ENCODE measurements around the gene VNN1.

The VNN1 gene

GRCh38 chr6:132741281-132741680 is 27.4 kb upstream of the VNN1 start:
- TF ChIP-seq CTCF (IDR thresholded peaks at IDR 0.05; ENCODE audit: borderline replicate concordance, control extremely low read depth, extremely low read depth, insufficient read depth, missing control alignments): no peak
- in situ Hi-C loops (cut with MboI; ENCODE audit: low sequenced_read_pairs, unreplicated experiment): no loop called here
- no peak for DNase-seq (ENCODE audit: low spot score)

DNA sequence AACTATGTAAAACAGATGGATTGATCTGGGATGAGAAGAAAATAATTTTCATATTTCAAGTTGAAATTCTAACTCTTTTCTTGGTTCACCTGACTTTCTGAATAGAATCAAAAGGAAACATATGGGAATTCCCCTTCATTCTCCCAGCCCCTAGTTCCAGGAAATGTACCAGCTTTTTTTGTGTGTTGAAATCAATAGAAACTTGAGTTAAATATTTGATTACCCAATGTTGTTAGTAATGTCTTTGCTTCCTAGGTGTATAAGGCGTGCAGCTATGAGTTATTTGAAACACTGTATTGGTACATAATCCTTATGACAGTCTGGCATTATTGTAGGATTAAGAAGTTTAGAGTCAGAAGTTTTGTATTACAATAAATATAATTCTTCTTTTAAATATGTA is 22.4 kb upstream of the VNN1 start:
- no peak for DNase-seq (ENCODE audit: low spot score)
- TF ChIP-seq CTCF (IDR thresholded peaks at IDR 0.05; ENCODE audit: borderline replicate concordance, control extremely low read depth, extremely low read depth, insufficient read depth, missing control alignments): no peak
- in situ Hi-C loops (cut with MboI; ENCODE audit: low sequenced_read_pairs, unreplicated experiment): no loop called here

GRCh38 chr6:132734694-132735236 is 20.9 kb upstream of the VNN1 start:
- TF ChIP-seq CTCF (IDR thresholded peaks at IDR 0.05; ENCODE audit: borderline replicate concordance, control extremely low read depth, extremely low read depth, insufficient read depth, missing control alignments): no peak
- DNase-seq (ENCODE audit: low spot score): no peak
- in situ Hi-C loops (cut with MboI; ENCODE audit: low sequenced_read_pairs, unreplicated experiment): no loop called here

DNA sequence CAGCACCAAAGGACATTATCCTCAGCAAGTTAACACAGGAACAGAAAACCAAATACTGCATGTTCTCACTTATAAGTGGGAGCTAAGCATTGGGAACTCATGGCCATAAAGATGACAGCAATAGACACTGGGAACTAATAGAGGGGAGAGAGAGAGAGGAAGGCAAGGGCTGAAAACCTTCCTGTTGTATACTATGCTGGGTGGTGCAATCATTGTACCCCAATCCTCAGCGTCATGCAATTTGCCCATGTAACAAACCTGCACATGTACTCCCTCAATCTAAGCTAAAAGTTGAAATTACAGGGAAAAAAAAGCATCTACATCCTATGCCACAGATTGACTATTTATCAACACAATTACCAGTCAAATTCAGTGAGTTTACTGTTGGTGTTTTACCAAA is 20.0 kb upstream of the VNN1 start:
- DNase-seq (ENCODE audit: low spot score): no peak
- no peak for TF ChIP-seq CTCF (IDR thresholded peaks at IDR 0.05; ENCODE audit: borderline replicate concordance, control extremely low read depth, extremely low read depth, insufficient read depth, missing control alignments)

DNA sequence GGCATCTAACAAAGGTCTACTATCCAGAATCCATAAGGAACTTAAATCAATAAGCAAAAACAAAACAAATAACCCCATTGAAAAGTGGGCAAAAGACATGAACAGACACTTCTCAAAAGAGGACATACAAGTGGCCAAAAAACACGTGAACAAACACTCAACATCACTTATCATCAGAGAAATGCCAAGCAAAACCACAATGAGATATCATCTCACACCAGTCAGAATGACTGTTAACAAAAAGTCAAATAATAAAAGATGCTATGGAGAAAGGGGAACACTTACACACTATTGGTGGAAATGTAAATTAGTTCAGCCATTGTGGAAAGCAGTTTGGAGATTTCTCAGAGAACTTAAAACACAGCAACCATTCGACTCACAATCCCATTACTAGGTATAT is 19.4 kb upstream of the VNN1 start:
- in situ Hi-C loops (cut with MboI; ENCODE audit: low sequenced_read_pairs, unreplicated experiment): no loop called here
- no peak for TF ChIP-seq CTCF (IDR thresholded peaks at IDR 0.05; ENCODE audit: borderline replicate concordance, control extremely low read depth, extremely low read depth, insufficient read depth, missing control alignments)
- no peak for DNase-seq (ENCODE audit: low spot score)

More for the DNA sequence above, 20.0 kb upstream of the VNN1 start:
- in situ Hi-C loops (cut with MboI; ENCODE audit: low sequenced_read_pairs, unreplicated experiment): no loop called here

DNA sequence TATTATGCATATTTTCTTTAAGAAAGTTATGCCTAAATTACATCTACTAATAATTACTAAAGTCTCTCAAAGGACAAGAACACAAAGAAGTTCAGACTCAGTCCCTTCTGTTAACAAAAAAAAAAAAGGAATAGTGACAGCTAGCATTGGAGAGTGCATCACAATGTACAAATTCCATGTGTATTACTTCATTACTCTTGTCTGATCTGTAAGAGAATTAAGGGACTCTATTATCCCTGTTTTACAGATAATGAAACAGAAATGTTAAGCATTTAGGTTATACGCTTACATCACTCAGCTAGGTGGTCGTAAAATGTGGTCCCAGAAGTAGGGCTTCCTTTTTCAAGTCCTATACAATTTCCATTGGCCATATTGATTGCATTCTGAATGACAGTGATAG is 17.2 kb upstream of the VNN1 start:
- no peak for TF ChIP-seq CTCF (IDR thresholded peaks at IDR 0.05; ENCODE audit: borderline replicate concordance, control extremely low read depth, extremely low read depth, insufficient read depth, missing control alignments)
- DNase-seq (ENCODE audit: low spot score): no peak
- in situ Hi-C loops (cut with MboI; ENCODE audit: low sequenced_read_pairs, unreplicated experiment): no loop called here

GRCh38 chr6:132730560-132730959 is 16.7 kb upstream of the VNN1 start:
- DNase-seq (ENCODE audit: low spot score): no peak
- no peak for TF ChIP-seq CTCF (IDR thresholded peaks at IDR 0.05; ENCODE audit: borderline replicate concordance, control extremely low read depth, extremely low read depth, insufficient read depth, missing control alignments)
- in situ Hi-C loops (cut with MboI; ENCODE audit: low sequenced_read_pairs, unreplicated experiment): no loop called here

Data from GM13976 (cell line).